GM08714 (cell line): ENCODE measurements around the gene PXDN.
"Not testable (repeated sequence)": the region's sequence is repeated elsewhere in the genome, so short reads cannot be mapped to it uniquely, and the experiment has no call there.

Source experiments
- H3K4me3 ChIP-seq: fragments of 200-500 bp; sonication (Bioruptor generic); 2 replicates; pipeline ENCODE4 v1.5.1; 2014; ENCODE audit warnings: mild to moderate bottlenecking, low read length, inconsistent platforms
- ZNF274 ChIP-seq: IDR thresholded peaks from 2 replicates; pipeline ENCODE4 v1.6.1; 2012; ENCODE audit warnings: mild to moderate bottlenecking, low read depth, low read length

The PXDN gene

GRCh38 chr2:1631292-1632001 is 112.9 kb downstream of the PXDN start:
- no peak for TF ChIP-seq ZNF274
- no peak overlapping the region for H3K4me3 ChIP-seq

DNA sequence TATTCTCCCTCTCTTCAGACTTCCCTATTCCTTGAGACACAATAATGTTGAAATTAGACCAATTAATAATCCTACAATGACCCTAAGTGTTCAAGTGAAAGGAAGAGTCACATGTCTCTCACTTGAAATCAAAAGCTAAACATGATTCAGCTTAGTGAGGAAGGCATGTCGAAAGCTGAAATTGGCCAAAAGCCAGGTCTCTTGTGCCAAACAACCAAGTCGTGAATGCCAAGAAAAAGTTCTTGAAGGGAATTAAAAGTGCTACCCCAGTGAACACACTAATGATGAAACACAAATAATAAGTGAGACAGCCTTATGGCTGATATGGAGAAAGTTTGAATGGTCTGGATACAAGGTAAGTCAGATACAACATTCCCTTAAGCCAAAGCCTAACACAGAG is 115.4 kb downstream of the PXDN start:
- no peak overlapping the region for H3K4me3 ChIP-seq
- no peak for TF ChIP-seq ZNF274

DNA sequence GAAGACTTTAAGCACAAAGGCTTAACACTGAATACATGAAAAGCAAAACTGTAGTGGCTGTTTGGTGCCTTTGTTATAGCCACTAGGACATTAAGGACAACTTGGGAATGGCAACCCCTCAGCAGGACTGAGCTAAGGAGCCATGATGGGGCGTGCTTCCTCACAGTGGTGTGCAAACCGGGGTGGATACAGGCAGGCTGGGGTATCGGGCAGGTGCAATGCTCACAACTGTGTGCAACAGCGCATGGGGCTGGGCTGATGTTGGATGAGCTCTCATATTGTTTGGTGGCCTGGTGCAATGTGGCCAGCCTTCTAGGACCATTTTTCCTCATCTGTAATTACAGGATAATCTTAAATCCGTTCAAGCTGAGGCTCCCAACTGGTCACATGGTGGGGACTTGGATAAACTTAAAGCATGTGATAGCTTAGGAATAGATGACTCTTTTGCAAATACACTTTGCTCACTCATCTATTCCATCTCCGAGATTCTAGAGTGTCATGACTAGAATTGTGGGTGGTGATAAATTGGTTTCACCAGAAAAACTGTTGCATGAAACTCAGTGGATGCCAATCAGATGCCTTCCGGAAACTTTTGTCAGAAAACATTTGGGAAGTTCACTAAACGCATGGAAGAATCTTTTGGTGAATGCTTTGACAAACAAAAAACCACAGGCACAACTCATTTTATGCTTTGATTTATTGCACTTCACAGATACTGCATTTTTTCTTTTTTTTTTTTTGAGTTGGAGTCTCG is 116.5 kb downstream of the PXDN start:
- no peak overlapping the region for H3K4me3 ChIP-seq
- no peak for TF ChIP-seq ZNF274

- no peak overlapping the region for H3K4me3 ChIP-seq
- TF ChIP-seq ZNF274 = no peak
Observed at GRCh38 chr2:1626271-1626681, 118.0 kb downstream of the PXDN start.

- no peak overlapping the region for H3K4me3 ChIP-seq
- no peak for TF ChIP-seq ZNF274
Observed at GRCh38 chr2:1625281-1626001, 118.9 kb downstream of the PXDN start.

- no peak overlapping the region for H3K4me3 ChIP-seq
- no peak for TF ChIP-seq ZNF274
Observed at GRCh38 chr2:1623906-1624445, 120.3 kb downstream of the PXDN start.

DNA sequence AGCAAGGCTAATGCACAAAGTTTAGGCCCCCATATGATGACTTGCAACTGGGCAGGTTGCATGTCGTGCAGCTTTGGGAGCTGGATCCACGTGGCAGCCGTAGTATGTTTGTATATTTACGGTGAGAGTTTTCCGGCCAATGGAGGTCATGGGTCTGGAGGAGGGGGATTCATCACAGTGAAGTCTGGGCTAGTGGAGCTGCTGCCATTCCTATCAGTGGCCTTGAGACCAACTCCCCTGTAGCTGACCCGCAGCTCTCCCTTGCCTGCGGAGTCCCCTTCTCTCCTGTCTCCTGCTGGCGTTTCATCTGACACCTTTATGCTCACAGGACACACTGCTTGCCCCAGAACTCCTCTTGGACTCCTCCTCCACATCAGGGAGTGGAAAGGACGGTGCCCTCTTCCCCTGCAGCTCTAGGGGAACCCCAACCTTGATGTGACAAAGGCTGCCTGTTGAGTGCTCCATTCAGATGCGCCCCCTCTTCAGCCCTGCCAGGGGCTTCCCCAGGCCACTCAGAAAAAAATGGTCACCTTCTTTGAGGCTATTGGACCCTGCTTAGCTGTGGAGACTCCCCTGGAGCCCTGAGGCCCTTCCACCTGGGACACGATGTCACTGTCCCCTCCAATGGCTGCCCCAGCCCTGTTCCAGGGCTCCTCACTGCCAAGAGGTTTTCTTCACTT is 121.7 kb downstream of the PXDN start:
- TF ChIP-seq ZNF274 = no peak
- H3K4me3 ChIP-seq = no peak overlapping the region

DNA sequence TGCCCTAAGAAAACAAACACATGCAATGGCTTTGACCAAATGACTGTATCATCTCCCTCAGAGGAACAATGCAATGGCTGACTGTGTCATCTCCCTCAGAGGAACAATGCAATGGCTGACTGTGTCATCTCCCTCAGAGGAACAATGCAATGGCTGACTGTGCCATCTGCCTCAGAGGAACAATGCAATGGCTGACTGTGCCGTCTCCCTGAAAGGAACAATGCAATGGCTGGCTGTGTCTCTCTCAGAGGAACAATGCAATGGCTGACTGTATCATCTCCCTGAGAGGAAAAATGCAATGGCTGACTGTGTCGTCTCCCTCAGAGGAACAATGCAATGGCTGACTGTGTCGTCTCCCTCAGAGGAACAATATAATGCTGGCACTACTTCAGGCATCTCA is 122.3 kb downstream of the PXDN start:
- not testable (repeated sequence) for H3K4me3 ChIP-seq

DNA sequence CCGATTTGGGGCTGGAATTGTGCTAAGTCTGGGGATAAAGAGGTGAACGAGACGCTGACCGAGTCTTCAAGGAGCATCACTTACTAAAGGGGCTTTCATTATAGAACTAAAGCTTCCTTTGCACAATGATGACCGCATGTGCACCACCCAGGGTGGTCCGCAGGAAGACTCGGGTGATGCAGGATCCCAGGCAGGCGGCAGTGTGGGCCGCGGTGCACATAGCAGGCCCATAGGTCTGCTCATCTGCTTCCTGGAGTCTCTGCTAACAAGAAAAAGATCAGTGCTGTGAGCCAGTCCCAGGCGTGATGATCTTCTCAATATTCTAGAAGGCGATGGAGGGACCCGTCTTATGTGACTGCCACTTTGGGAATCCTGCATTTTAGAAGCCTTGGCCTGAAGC is 122.8 kb downstream of the PXDN start:
- no peak overlapping the region for H3K4me3 ChIP-seq
- no peak for TF ChIP-seq ZNF274

DNA sequence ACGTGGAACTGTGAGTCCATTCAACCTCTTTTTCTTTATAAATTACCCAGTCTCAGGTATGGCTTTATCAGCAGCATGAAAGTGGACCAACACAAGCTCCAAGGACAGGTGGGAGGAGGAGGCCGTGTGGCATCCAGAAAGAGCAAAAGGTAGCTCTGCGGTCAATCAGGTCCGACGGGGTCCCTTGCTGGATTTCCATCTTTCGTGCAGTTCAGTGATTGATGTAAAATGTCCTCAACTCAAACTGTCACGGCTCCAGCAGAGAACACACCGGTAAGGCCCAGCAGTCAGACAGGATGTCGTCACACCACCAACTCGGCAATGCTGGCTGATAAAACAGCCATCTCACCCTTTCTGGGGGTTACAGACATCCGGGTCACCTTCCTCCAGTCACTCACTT is 123.3 kb downstream of the PXDN start:
- H3K4me3 ChIP-seq = no peak overlapping the region
- no peak for TF ChIP-seq ZNF274

- TF ChIP-seq ZNF274 = no peak
- no peak overlapping the region for H3K4me3 ChIP-seq
Observed at GRCh38 chr2:1620081-1620480, 124.2 kb downstream of the PXDN start.

DNA sequence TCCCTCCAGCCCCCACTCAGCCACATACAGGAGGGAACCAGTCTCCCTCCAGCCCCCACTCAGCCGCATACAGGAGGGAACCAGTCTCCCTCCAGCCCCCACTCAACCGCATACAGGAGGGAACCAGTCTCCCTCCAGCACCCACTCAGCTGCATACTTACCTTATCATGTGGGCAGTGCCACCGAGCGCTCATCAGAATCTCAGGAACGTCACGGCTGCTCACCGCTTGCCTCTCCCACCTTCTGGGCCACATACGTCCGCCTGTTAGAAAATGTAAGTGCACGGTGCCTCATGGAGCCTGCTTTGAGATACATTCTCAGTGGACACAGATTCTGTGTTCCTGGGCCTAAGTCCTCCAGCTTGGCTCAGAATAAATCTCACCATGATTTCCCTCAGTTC is 124.8 kb downstream of the PXDN start:
- H3K4me3 ChIP-seq = no peak overlapping the region
- TF ChIP-seq ZNF274 = no peak

- H3K4me3 ChIP-seq = no peak overlapping the region
- no peak for TF ChIP-seq ZNF274
Observed at GRCh38 chr2:1618974-1619373, 125.3 kb downstream of the PXDN start.

DNA sequence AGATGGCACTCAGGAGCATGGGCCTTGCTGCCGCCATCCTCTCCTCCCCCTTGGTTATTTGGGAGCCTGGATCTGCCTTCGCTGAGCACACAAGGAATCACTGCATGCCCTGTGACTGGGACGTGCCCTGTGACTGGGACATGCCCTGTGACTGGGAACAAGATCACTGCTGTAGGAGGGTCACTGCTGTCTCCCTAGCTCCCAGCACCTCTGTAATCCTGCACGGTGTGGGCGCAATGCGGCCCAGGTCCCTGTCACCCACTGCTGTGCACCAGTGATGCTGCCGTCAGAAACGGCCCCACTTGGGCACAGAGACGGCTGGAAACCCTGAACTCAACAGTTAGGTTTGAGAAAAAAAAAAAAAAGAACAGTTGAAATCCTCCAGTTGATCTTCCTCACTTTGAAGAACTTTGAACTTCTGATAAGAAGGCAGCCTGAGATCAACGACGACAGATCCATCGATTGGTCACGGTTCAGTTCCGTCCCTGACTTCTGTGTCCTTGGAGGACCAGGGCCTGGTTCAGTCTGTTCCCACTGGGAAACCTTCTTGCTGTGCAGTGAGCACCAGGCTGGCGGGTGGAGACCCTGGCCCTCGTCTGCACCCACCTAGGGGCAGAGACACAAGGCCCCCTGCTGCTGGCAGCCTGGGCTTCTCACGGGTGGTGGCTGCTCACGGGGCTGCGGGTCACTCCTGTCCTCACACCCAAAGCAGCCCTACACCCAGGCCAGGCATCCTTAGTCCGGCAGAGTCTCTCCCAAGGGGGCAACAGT is 125.9 kb downstream of the PXDN start:
- H3K4me3 ChIP-seq = no peak overlapping the region

More for the DNA sequence above, 125.9 kb downstream of the PXDN start:
- no peak for TF ChIP-seq ZNF274
